Heart left ventricle (tissue), 13 donors: ENCODE measurements around the gene ABTB2.

ENCODE experiments used
- CTCF ChIP-seq, 12 donors: fragments of 200-600 bp; sonication (generic) in 4 of 12; IDR thresholded peaks; one replicate each; pipeline versions ENCODE4 v1.5.0 to v1.8.0; 2018 to 2022; ENCODE audit warnings: antibody characterized with exemption in 12 of 12, mild to moderate bottlenecking in 5 of 12
- POLR2A ChIP-seq, 2 donors: fragments of 450-650 bp; IDR thresholded peaks; one replicate each; pipeline ENCODE4 v1.6.1; 2017; ENCODE audit warnings: antibody characterized with exemption in 2 of 2, mild to moderate bottlenecking in 2 of 2, moderate library complexity in 2 of 2
- donor health status: ischemic (EF 13 %, LVEDD 7.1; RV severe dilation, severe dysfunction).
- donor health status: DM: no; HTN: yes; CAD: no.
- donor health status: DM: no; HTN: no; CAD: no.
- donor health status: ischemic (EF 25% LVEDD 6.9; RV normal size, moderate dysfunction).
- donor health status: ischemic (EF 25% LVEDD 5.7; RV mildly dilated, moderate dysfunction).
- donor health status: ischemic (EF 35%, LVEDD 5.7; RV mildly dilated, moderate dysfunction).
- donor health status: nonischemic (EF 11% LVEDD 7.7; RV severe dilation, severe dysfunction).
- donor health status: DM: yes; HTN: yes; CAD: no.
- donor health status: PGD.
- donor health status: ischemic (EF 29% LVEDD 5.4; RV normal size, mild dysfunction).
- donor health status: nonischemic (EF 23%, LVEDD 6.1; RV moderate dilation, normal function).

DNA sequence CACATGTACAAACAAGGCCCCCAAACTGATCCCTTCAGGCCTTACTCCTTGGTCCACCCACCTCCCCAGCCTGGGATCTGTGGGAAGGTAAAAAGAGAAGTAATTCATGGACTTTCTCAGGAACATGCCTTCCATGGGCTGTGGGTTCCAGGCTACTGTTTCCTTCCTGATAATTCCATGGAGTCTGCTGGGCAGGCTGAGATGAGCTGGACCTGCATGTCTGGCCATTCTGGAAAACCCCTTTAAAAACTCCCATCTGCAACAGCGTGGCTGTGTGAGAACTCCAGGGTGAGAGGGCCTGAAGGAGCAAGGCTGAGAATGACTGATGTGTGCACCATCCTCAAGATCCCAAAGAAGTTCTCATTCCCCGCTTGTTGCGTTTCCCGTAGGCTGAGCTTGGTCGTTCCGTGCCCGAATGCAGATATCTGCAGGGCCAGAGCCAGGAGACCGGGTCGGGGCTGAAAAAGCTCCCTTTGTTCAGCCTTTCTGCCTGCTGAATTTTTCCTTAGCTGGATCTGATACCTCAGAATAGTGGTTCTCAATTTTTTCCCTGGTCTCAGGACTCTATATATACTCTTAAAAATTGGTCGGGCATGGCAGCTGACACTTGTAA lies 179.5 kb downstream of the ABTB2 start:
- TF ChIP-seq CTCF (IDR thresholded peaks at IDR 0.05) (no peak), POLR2A (IDR thresholded peaks at IDR 0.05) (no peak)
